Activated CD8-positive, alpha-beta memory T cell treated with anti-CD3 and anti-CD28 coated beads for 4 hours (primary cell): ENCODE results near the gene MXI1.
"Not testable (repeated sequence)": the region's sequence is repeated elsewhere in the genome, so short reads cannot be mapped to it uniquely, and the experiment has no call there.

Source experiments
- DNase-seq, 2 donors: peaks; one replicate each; pipeline ENCODE4 v3.0.0-alpha.2; 2020; ENCODE audit warnings: low read depth in 2 of 2

Gene MXI1

DNA sequence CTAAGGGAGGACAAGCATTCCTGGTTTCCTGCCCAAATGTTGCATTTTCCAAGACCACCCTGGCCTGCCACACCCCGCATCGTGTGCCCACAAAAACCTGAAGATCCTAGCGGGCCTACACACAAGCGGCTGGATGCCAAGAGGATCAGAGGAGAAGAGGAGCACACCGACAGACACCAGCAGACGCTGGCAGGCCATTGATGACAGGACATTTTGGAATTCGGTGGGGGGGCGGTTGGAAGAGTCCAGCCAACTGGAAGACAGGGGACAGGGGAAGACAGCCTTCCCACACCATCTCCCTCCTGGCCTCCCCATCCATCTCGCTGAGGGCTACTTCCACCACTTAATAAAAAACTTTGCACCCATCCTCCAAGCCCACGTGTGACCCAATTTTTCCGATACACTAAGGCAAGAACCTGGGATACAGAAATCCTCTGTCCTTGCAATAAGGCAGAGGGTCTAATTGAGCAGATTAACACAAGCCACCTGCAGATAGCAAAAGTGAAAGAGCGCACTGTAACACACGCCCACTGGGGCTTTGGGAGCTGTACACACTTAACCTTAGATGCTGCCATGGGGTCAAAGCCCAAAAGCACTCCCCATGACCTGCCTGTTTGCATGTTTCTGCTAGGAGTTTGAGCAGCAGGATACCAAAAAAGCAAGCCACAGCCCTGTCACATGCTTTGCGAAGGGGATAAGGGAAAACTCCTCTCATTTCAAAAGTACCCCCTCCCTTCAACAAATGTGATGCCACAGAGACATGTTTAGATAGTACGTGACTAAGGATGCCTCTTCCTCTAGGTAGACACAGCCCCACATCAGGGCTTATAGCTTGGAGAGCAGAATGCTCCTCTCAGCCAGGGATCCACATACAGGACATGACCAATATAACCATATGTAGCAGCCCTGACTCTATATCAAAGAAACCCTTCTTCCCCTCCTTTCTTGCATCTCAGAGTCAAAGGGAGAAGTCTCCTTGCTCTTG is 110.8 kb downstream of the MXI1 start:
- no peak for DNase-seq

DNA sequence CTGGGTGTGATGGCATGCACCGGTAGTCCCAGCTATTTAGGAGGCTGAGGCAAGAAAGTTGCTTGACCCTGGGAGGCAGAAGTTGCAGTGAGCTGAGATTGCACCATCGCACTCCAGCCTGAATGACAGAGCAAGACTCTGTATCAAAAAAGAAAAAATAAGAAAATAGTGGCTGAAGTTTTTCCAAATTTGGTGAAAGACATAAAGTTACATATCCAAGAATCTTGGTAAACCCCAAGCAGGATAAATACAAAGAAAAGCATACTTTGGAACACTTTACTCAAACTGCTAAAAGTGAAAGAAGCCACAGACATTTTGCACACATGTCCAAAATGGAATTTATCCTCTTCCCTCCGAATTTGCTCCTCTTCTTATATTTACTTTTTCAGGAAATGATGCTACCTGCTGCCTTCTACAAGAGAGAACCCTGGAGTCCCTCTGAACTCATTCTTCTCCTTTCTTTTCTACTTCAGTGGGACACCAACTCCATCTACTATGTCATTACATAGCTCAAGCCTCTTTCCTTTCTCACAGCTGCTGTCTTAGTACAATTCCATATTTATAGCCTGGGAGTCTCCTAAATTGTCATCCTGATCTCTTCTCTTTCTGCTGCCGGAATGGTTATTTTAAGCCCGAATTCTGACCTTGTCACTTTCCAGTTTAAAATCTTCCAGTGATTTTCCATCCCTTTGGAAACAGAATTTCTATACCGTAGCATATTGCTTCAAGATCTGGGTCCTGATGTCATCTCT is 114.6 kb downstream of the MXI1 start:
- no peak for DNase-seq

DNA sequence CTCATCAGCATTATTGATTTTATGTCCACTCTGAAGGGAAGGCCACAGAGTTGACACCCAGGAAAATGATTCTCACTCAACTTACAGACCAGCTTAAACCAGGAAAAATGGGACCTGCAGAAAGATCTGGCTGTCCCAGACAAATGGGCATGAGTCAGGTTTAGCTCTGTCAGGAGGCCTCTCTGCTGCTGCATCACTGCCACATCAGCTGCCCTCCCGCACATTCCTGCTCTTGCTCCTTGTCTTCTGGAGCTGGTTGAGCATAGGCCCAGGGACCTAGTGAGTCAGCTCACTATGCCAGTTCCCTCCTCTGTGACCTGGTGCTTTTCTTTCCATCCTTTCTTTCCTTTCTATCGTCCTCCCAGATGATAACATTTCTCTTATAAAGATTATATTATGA is 116.1 kb downstream of the MXI1 start:
- DNase-seq: no peak

DNA sequence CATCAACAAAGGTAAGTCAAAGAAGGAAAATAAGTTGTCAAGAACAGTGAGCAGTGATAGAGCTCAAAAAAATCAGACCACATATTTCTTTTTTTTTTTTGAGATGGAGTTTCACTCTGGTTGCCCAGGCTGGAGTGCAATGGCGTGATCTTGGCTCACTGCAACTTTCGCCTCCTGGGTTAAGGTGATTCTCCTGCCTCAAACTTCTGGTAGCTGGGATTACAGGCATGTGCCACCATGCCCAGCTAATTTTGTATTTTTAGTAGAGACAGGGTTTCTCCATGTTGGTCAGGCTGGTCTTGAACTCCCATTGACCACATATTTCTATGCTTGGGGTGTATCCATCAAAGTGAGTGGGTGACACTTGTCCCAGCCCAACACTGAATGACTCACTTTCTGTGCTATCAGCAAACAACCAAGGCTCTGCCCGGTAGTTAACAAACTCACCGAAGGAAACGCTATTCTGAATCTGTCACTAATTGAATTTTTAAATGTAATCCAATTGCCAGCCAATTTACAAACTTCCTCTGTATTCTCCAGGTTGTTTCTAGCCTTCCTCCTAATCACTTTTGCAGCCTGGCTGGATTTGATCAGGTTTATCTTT is 116.9 kb downstream of the MXI1 start:
- no peak for DNase-seq

DNA sequence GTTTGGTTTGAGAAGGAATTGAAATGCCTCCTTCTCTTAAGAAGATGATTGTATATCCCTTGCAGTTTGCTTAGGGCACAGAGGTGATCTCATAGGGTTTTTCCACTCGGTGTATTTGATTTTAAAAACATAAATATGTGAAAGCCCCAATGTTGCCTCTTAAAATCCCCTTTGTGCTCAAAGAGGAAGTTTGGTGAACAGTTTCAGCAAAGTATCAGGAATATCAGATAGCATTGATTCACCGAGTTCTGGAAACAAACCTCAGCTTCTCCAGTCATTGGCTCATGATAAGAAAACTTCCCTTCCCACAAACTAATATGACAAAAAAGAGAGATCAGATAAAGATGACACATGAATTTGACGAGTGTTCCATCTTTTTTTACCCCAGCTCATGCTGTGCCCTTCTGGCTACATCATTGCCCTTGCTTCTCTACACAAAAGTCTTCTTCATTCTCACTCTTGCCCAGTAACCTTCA is 117.4 kb downstream of the MXI1 start:
- DNase-seq: no peak

DNA sequence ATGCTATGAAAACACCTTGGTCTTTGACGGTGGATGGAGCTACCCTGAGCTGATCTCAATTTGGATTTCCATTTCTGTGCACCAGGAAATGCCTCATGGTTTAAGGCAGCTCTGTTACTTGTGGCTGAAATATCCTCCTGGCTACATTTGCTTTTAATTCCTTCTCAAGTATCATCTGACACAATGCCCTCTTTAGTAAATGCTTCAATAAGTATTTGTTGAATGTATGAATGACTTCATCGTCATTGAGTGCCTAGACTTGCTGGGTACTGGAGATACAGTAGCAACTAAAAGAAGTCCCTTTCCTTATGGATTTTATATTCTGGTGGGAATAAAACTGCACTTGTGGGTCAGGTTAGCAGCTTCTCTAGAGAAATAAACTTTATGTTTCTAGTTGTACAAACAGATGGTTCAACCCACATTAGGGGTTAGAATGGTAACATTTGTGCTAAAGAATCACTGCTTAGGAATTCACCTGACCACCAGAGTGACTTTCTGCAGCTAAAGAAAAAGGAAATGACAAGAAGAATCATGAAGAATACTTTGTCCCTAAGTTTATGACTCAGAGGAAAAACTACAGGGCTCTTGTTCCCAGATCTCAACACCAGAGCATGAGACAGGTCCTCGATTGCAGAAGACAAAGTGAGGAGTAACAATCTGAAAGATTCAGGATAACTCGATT is 119.1 kb downstream of the MXI1 start:
- DNase-seq: no peak

DNA sequence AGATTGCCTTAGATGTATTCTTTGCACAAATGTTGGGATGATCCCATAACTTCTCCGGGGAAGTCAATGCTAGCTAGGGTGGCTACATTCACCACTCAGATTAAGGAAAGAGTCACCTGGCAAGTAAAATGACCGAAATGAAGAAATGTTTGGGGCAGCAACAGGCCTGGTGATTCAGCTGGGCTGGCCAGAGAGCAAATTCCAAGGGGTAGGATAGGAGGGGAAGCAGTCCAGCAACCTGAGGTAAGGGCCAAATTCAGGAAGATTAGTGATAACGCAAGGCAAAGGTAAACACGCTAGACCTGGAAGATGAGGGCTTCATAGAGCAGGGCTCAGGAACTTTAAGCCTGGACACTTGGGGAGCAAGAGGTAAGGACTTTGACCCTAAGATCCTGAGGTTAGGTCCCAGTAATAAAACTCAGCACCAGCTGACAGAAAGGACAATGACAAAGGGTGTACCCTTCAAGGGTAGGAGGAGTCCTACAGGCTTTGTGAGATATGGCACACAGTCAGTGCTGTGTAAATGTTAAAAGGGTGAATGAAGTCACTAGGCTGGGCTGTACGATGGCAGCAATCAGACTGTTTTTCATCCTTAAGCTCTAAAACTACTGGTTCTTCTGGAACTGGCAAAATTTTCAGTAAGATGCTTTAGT is 120.0 kb downstream of the MXI1 start:
- DNase-seq: no peak

DNA sequence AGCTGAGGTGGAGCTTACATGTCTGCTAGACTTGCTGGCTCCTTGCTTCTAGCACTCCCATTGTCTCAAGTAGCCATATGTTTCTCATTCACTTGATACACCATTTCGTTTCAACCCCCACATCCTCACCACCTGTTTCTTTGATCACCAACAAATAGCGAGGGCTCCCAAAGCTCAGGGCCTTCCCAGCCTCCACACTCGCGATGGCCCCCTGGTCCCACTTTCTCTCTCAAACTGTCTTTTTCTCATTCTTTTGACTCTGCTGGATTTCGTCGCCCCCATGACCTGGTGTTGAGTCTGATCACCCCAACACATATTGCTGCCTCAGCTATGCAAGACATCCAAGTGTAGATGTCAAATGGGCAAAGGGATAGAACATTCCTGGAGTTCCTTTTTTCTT is 123.3 kb downstream of the MXI1 start:
- no peak for DNase-seq

DNA sequence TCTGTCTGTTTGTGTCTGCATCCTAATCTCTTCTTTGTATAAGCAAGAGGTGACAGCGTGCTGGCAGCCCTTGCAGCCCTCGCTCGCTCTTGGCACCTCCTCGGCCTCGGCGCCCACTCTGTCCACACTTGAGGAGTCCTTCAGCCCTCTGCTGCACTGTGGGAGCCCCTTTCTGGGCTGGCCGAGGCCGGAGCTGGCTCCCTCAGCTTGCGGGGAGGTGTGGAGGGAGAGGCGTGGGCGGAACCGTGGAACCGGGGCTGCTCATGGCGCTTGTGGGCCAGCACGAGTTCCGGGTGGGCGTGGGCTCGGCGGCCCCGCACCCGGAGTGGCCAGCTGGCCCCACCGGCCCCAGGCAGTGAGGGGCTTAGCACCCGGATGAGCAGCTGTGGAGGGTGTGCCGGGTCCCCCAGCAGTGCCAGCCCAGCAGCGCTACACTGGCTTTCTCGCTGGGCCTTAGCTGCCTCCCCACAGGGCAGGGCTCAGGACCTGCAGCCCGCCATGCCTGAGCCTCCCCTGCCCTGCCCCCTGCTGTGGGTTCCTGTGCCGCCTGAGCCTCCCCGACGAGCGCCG is 123.9 kb downstream of the MXI1 start:
- not testable (repeated sequence) for DNase-seq

DNA sequence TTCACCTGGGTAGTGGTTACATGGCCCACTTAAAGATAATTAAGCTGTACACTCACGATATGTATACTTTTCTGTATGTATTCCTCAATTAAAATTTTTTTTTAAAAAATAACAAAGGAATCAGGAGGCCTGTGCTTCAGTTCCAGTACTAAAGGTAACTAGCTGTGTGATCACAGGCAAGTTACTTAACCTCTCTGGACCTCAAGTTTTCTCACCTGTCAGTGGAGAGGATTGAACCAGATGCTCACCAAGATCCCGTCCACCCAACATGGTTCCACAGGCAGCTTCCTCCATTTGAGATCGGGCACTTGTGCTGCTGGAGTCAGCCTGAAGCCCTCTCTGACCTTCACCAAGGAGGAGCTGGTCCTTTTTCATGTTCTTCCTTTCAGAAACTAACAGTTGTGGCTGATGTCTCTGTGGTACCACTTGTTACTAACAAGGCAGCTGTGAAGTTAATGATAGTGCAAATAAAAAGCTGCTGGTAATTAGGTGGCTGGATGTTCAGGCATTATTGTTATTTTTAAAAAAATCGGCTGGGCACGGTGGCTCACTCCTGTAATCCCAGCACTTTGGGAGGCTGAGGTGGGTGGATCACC is 126.8 kb downstream of the MXI1 start:
- no peak for DNase-seq

DNA sequence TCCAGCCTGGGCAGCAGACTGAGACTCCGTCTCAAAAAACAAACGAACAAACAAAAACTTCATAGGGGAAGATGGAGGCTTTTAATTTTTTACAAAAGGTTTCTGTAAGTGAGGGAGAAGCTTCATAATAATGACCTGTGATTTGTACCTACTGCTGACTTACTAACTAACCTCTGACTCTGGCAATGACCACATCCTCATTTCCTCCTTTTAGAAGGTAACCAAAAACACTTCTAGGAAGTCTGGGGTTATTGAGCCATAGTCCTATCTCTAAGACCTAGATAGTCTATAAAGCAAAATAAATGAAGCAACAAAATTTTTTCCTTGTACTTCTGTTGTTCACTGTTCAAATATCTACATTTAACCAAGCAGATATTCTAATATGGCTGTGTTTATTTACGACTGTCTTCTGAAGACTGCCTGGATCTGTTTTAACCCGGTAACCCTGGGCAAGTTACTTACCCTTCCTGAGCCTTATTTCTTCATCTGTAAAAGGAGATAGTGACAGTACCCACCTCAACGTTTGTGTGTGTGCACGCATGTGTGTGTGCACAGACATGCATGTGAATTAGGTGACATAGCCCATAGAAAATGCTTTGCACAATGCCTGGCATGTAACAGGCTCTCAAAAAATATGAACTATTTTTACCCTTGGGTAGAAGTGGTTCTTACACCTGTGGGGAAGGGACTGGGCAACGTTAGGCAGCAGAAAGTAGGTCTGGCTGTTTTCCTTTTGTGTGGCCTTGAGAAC is 128.1 kb downstream of the MXI1 start:
- no peak for DNase-seq

DNA sequence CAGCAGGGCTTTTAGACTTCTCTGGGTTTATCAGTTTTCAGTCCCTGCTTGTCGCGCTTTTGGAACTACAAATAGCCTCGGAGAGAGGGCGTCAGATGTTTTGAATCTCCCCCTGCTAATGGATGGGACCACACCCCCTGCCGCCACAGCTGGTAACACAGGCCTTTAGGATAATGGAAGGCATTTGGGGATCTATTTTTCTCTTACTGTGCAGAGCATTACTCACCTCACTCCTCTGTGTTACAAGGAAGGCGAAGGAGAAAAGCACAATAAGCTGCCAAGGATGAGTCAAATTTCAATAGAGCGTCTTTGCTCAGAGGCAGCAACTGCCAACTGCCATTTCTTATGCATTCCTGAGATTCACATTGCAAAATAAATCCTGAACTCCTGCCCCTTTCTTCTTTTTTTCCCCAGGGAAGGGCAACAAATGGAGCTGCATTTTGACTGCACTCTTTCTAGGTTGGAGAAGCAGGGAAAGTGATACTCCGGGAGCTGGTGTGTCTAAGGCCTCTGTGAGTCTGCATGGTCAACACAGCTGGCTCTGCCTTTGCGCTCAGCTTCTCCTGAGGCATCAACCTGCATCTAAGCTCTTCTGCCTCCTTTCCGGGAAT is 128.8 kb downstream of the MXI1 start:
- DNase-seq: no peak
